Prostate gland (tissue), 2 donors: ENCODE data around the gene LRP3. TPM values are rescaled to one million over a fixed set of nuclear protein-coding genes. Genes with fewer than 3 reads are reported as not detected.

Experiments used
- DNase-seq: peaks from one replicate; pipeline ENCODE4 v3.0.0-alpha.2; 2019; ENCODE audit warnings: low spot score
- H3K27ac ChIP-seq, 2 donors: fragments of 200-600 bp; sonication (generic); 2 replicates each; pipeline ENCODE4 v1.5.1; 2017 to 2019
- H3K27me3 ChIP-seq: fragments of 200-600 bp; sonication (generic); replicated peaks from 2 replicates; pipeline ENCODE4 v1.5.1; 2019; ENCODE audit not compliant: insufficient read depth
- H3K36me3 ChIP-seq, 2 donors: fragments of 200-600 bp; sonication (generic); 1 replicate in 1 of 2; 2 replicates in 1 of 2; pipeline versions ENCODE4 v1.5.1 to v1.8.1; 2017 to 2019
- H3K4me1 ChIP-seq: fragments of 200-600 bp; sonication (generic); replicated peaks from 2 replicates; pipeline ENCODE4 v1.5.1; 2019
- H3K4me3 ChIP-seq, 2 donors: fragments of 200-600 bp; sonication (generic); 2 replicates each; pipeline ENCODE4 v1.5.1; 2017 to 2019
- H3K9me3 ChIP-seq: fragments of 200-600 bp; sonication (generic); 2 replicates; pipeline ENCODE4 v1.5.1; 2017
- POLR2A ChIP-seq: fragments of 450-650 bp; IDR thresholded peaks from one replicate; pipeline ENCODE4 v1.6.1; 2016; ENCODE audit warnings: antibody characterized with exemption, mild to moderate bottlenecking
- POLR2AphosphoS5 ChIP-seq: sonication (generic); formaldehyde crosslinking; IDR thresholded peaks from one replicate; pipeline ENCODE4 v1.6.1; 2017; ENCODE audit warnings: antibody characterized with exemption
- WGBS: methylation state at CpG from one replicate; pipeline ENCODE4 v1.1.5; 2018; 5-methylcytosine and 5-hydroxymethylcytosine counted together
- intact Hi-C: fragments of 100-400 bp; cut with DNase I; formaldehyde crosslinking; loops from one replicate; pipeline ENCODE4 v1.14.2; 2022
- total RNA-seq, 2 donors: library from RNA; depleted of rRNA; stranded (reverse); fragments of >200 nt; gene quantifications; one replicate each; pipeline ENCODE4 v1.1.0, GENCODE V29; 2016
- TF ChIP-seq, protein P1 (sequence below), 4 experiments: fragments of 200-600 bp in 2 of 4; fragments of 450-650 bp in 2 of 4; sonication (generic) in 2 of 4; IDR thresholded peaks; 1 replicate in 3 of 4; 2 replicates in 1 of 4; pipeline ENCODE4 v1.5.1; 2016 to 2019; ENCODE audit warnings: antibody characterized with exemption in 4 of 4, mild to moderate bottlenecking in 2 of 4, moderate library complexity in 2 of 4

The LRP3 gene
- total RNA-seq, 2 donors from 2014 or later, result 63.7 to 64.4 TPM

DNA sequence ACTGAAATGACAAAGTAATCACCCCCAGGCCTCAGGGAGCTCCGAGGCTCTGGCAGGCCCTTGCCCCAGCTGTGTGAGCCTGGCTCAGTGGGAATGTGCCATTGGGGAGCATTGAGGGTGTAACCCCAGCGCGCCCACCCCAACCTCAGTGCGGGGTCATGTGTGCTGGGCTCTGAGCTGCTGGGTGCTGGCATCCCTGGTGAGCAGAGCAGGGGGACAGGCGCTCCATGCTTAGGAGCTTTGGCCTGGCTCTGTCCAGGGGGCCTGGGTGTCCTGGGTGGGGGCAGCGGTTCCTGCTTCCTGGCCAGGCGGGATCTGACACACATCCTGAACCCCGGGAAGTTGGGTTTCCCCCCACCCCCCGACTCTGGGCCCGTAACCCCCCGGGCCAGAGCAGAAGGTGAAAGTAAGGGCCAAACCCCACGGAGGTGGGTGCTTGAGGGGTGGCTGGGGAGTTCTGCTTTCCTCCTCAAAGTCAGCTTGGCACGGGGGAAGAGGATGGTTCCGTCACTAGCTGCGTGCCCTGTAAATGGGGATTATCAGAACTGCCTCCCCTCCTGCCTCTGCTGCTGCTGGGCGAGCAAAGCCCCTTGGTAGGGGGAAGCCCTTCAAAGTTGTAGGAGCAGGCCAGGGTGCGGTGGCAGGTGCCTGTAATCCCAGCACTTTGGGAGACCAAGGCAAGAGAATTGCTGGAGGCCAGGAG is 1.7 kb downstream of the LRP3 start:
- no peaks in the 10 kb centered on the region for H3K36me3 ChIP-seq
- intact Hi-C loops, result no loop called here
- H3K4me3 ChIP-seq, result peak overlapping the region; percentile 59 to 63
- peaks cover 9% of the 10 kb centered on the region for H3K4me1 ChIP-seq
- WGBS, result 71% methylated on average over 9 of the region's 17 CpGs
- no peak for DNase-seq
- H3K27me3 ChIP-seq, result no peaks in the 10 kb centered on the region
- TF ChIP-seq POLR2A, result no peak
- no peaks in the 10 kb centered on the region for H3K9me3 ChIP-seq
- H3K27ac ChIP-seq, result peak overlapping the region; percentile 1 to 58

DNA sequence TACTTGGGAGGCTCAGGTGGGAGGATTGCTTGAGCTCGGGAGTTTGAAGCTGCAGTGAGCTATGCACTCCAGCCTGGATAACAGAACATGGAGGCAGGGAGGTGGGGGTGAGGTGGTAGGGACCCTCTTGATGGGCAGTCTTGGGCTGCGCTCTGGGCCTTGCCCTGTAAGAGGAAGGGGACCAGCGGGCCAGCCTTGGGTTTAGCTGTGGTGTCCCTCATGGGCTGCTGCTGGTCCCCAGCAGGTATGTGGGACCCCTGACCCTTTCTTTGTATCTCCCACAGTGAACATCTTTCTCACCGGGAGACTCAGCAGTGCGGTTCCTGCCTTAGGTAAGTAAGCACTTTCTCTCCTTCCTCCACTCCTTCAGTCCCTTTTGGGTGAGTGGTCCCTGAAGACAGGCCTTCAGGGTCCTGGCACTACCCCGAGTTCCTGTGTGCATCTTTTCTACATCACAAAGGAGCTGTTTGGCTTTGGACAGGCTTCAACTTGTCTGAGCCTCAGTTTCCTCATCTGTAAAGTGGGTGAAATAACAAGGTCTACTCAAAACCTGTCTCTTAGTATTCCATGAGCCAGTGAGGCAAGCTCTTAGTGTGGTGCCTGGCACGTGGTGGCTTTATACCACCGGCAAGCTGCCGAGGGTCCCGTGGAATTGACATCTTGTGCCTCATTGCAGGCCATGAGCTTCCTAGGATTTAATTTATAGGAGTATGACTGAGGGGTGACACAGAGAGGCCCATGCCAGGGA is 2.5 kb downstream of the LRP3 start:
- H3K27ac ChIP-seq, result no peak overlapping the region
- WGBS, result 92% methylated on average over 10 of the region's 10 CpGs
- no peak overlapping the region for H3K4me3 ChIP-seq
- peaks cover 9% of the 10 kb centered on the region for H3K4me1 ChIP-seq
- H3K36me3 ChIP-seq, result no peaks in the 10 kb centered on the region
- no peaks in the 10 kb centered on the region for H3K27me3 ChIP-seq
- TF ChIP-seq POLR2AphosphoS5, result no peak
- no peak for TF ChIP-seq POLR2A
- TF ChIP-seq, protein P1, sequence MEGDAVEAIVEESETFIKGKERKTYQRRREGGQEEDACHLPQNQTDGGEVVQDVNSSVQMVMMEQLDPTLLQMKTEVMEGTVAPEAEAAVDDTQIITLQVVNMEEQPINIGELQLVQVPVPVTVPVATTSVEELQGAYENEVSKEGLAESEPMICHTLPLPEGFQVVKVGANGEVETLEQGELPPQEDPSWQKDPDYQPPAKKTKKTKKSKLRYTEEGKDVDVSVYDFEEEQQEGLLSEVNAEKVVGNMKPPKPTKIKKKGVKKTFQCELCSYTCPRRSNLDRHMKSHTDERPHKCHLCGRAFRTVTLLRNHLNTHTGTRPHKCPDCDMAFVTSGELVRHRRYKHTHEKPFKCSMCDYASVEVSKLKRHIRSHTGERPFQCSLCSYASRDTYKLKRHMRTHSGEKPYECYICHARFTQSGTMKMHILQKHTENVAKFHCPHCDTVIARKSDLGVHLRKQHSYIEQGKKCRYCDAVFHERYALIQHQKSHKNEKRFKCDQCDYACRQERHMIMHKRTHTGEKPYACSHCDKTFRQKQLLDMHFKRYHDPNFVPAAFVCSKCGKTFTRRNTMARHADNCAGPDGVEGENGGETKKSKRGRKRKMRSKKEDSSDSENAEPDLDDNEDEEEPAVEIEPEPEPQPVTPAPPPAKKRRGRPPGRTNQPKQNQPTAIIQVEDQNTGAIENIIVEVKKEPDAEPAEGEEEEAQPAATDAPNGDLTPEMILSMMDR (IDR thresholded peaks at IDR 0.05), result no peak
- no peak for DNase-seq
- H3K9me3 ChIP-seq, result no peaks in the 10 kb centered on the region
- intact Hi-C loops, result no loop called here

- Histone ChIP-seq H3K4me1 (peaks cover 9% of the 10 kb centered on the region), H3K4me3 (no peak overlapping the region), H3K27ac (no peak overlapping the region), H3K36me3 (no peaks in the 10 kb centered on the region), H3K9me3 (no peaks in the 10 kb centered on the region), H3K27me3 (no peaks in the 10 kb centered on the region)
- intact Hi-C loops, result no loop called here
- WGBS, result 93% methylated on average over 11 of the region's 11 CpGs
- no peak for DNase-seq
- TF ChIP-seq, protein P1 (IDR thresholded peaks at IDR 0.05), result no peak
- TF ChIP-seq POLR2A (no peak), POLR2AphosphoS5 (no peak)
Measured at GRCh38 chr19:33197591-33198000, 3.5 kb downstream of the LRP3 start.

DNA sequence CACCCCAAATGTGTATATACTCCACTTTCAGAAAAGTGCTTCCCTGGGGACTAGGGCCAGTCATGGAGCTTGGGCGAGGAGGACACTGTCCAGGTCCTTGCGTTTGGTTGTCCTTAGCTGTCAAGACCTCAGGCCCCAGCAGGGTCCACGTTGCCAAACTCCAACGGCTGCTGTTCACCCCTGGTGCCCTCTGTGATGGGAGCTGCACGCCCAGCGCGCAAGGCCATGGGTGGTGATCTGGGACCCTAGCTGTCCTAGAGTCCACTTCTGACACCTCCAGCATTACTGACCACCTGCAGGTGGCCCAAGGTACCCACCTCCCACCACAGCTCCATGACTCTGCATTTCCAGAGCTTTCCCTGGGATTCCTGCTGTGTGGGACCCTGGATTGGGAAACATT is 4.0 kb downstream of the LRP3 start:
- TF ChIP-seq POLR2AphosphoS5 (no peak), POLR2A (no peak)
- TF ChIP-seq, protein P1 (IDR thresholded peaks at IDR 0.05), result no peak
- 94% methylated on average over 6 of the region's 7 CpGs for whole genome bisulfite sequencing
- Histone ChIP-seq H3K4me3 (no peak overlapping the region), H3K36me3 (no peaks in the 10 kb centered on the region), H3K9me3 (no peaks in the 10 kb centered on the region), H3K27ac (no peak overlapping the region), H3K27me3 (no peaks in the 10 kb centered on the region), H3K4me1 (peaks cover 9% of the 10 kb centered on the region)
- DNase-seq, result no peak
- intact Hi-C loops, result no loop called here

DNA sequence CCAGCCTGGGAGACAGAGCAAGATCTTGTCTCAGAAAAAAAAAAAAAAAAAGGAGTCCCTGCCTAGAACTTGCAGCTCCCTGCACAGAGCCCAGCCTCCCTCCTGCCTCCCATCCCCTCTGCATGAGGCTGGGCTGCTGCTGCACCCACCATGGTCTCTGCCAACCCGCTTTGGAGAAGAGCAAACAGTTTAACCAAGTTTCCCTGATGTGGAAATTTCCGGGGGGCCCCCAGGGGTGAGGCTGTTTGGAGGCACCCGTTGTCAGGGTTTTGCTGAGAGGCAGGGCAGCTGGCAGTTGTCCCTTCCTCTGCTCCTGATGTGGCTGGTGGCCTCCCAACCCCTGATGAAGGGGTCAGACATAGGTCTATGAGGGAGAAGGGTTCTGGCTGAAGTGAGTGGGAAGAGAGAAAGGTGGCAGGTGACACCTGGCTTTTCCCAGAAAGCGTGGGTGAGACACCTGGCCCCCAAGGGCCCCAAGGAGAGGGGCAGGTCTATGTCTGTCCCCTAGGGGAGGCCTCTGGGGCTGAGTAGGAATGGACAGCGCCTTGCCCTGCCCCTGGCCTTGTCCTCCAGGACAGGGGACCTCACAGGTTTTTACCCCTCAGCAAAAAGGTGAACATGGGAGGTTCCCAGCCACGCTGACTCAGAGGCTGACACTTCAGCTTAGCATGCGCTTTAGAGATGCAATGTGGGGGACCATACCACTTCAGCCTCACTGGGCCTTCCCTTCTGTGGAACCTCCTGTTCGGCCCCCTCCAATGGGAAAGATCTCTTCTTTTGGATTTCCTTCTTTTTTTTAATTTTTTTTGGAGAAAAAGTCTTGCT is 5.5 kb downstream of the LRP3 start:
- no peak for DNase-seq
- intact Hi-C loops, result no loop called here
- Histone ChIP-seq H3K36me3 (peaks cover 0 to 4% of the 10 kb centered on the region in 2 donors), H3K4me1 (peaks cover 9% of the 10 kb centered on the region), H3K27me3 (no peaks in the 10 kb centered on the region), H3K4me3 (no peak overlapping the region), H3K27ac (no peak overlapping the region), H3K9me3 (no peaks in the 10 kb centered on the region)
- TF ChIP-seq, protein P1 (IDR thresholded peaks at IDR 0.05), result no peak
- TF ChIP-seq POLR2A, result no peak
- no peak for TF ChIP-seq POLR2AphosphoS5
- 76% methylated on average over 8 of the region's 8 CpGs for WGBS
